GM12878 (cell line): ENCODE results near the gene SEMA7A. TPM values are rescaled to one million over a fixed set of nuclear protein-coding genes. Genes with fewer than 3 reads are reported as not detected.

Source experiments
- ATAC-seq: fragments of 200-7000 bp; cut with Tn5 transposase; 3 replicates; pipeline ENCODE4 v1.9.1; 2020; ENCODE audit warnings: mild to moderate bottlenecking, moderate library complexity
- BruUV-seq: library from RNA; stranded (reverse); fragments of 400-500 nt; replicated peaks from 2 replicates; lab custom pipeline; 2021; lab: Mats Ljungman, UMichigan
- CTCF ChIA-PET: fragments of 300-600 bp; sonication (Branson Sonifier 250); formaldehyde crosslinking; extraction: SDS; loops from one replicate; lab custom pipeline; 2021; ENCODE audit warnings: inconsistent platforms; lab: Yijun Ruan, JAX
- POLR2A ChIA-PET: fragments of 350-600 bp; formaldehyde crosslinking; extraction: SDS; loops from one replicate; lab custom pipeline; 2021; ENCODE audit warnings: inconsistent platforms; lab: Charles Lee
- RAD21 ChIA-PET: fragments of 300-600 bp; sonication (Branson Sonifier 250); formaldehyde crosslinking; loops from one replicate; lab custom pipeline; 2023; ENCODE audit warnings: antibody characterized with exemption; ENCODE audit not compliant: unreplicated experiment; lab: Charles Lee
- SMC1A ChIA-PET: fragments of 300-600 bp; sonication (Branson Sonifier 250); formaldehyde crosslinking; loops from one replicate; lab custom pipeline; 2023; ENCODE audit not compliant: unreplicated experiment, uncharacterized antibody; lab: Charles Lee
- DNase-seq: peaks from one replicate; pipeline ENCODE4 v3.0.0-alpha.2; 2011; ENCODE audit warnings: low read depth, low spot score
- FAIRE-seq: peaks from 3 replicates; lab custom pipeline; 2011; peaks lifted over from hg19 to GRCh38; lab: Jason Lieb, UNC
- H2AFZ ChIP-seq: 2 replicates; pipeline ENCODE4 v1.6.0; 2011; ENCODE audit warnings: low read depth, low read length, control low read depth; ENCODE audit not compliant: control insufficient read depth
- H3K27ac ChIP-seq: 2 replicates; pipeline ENCODE4 v1.5.1; 2011; ENCODE audit warnings: control low read depth; ENCODE audit not compliant: control insufficient read depth, insufficient read depth
- H3K27me3 ChIP-seq, 2 experiments: replicated peaks in 1 of 2; 2 replicates each; pipeline versions ENCODE4 v1.6.0 to v1.6.1; 2011; ENCODE audit warnings: low read length in 1 of 2; ENCODE audit not compliant: control insufficient read depth in 2 of 2, insufficient read depth in 2 of 2
- H3K36me3 ChIP-seq, 2 experiments: 2 replicates each; pipeline ENCODE4 v1.5.1; 2011; ENCODE audit warnings: low read length in 1 of 2; ENCODE audit not compliant: control insufficient read depth in 2 of 2, insufficient read depth in 2 of 2
- H3K4me1 ChIP-seq: 2 replicates; pipeline ENCODE4 v1.6.1; 2011; ENCODE audit warnings: mild to moderate bottlenecking, low read length, moderate library complexity, mixed read lengths; ENCODE audit not compliant: control insufficient read depth, insufficient read depth
- H3K4me2 ChIP-seq: 2 replicates; pipeline ENCODE4 v1.6.0; 2011; ENCODE audit warnings: control low read depth; ENCODE audit not compliant: control insufficient read depth, insufficient read depth
- H3K4me3 ChIP-seq: fragments of 200-600 bp; sonication (generic); 2 replicates; pipeline ENCODE4 v1.5.1; 2016
- H3K79me2 ChIP-seq: 2 replicates; pipeline ENCODE4 v1.6.0; 2011; ENCODE audit warnings: low read length; ENCODE audit not compliant: control insufficient read depth, insufficient read depth
- H3K9ac ChIP-seq: 2 replicates; pipeline ENCODE4 v1.8.0; 2011; ENCODE audit warnings: low read length, control low read depth, mixed read lengths; ENCODE audit not compliant: control insufficient read depth, insufficient read depth
- H3K9me3 ChIP-seq: replicated peaks from 3 replicates; pipeline ENCODE4 v1.5.1; 2011; ENCODE audit warnings: mild to moderate bottlenecking, low read length; ENCODE audit not compliant: control insufficient read depth, insufficient read depth
- H4K20me1 ChIP-seq: 2 replicates; pipeline ENCODE4 v1.6.0; 2011; ENCODE audit not compliant: control insufficient read depth, insufficient read depth
- BMI1 ChIP-seq: fragments of 450-650 bp; IDR thresholded peaks from 2 replicates; pipeline ENCODE4 v1.6.1; 2016; ENCODE audit warnings: mild to moderate bottlenecking, moderate library complexity, borderline replicate concordance
- BRCA1 ChIP-seq: IDR thresholded peaks from 2 replicates; pipeline ENCODE4 v1.6.1; 2011; ENCODE audit warnings: low read depth, low read length, improper control_type of control experiment
- IKZF1 ChIP-seq: fragments of 450-650 bp; conservative IDR thresholded peaks from 2 replicates; pipeline ENCODE4 v1.6.1; 2017; ENCODE audit warnings: antibody characterized with exemption, mild to moderate bottlenecking
- MYC ChIP-seq: IDR thresholded peaks from 2 replicates; pipeline ENCODE4 v1.6.1; 2011; ENCODE audit warnings: mild to moderate bottlenecking, low read length, moderate library complexity, inconsistent platforms; ENCODE audit not compliant: insufficient read depth, insufficient replicate concordance, insufficient read length, severe bottlenecking
- SMAD1 ChIP-seq: fragments of 450-650 bp; IDR thresholded peaks from 2 replicates; pipeline ENCODE4 v1.6.1; 2018; ENCODE audit warnings: mild to moderate bottlenecking, low read depth; ENCODE audit not compliant: partially characterized antibody
- SP1 ChIP-seq: IDR thresholded peaks from one replicate; pipeline ENCODE4 v1.6.1; 2011; ENCODE audit warnings: low read depth, low read length
- STAT3 ChIP-seq: IDR thresholded peaks from 2 replicates; pipeline ENCODE4 v1.6.1; 2011; ENCODE audit warnings: low read depth, low read length, improper control_type of control experiment
- ZNF207 ChIP-seq: fragments of 450-650 bp; IDR thresholded peaks from 2 replicates; pipeline ENCODE4 v1.6.1; 2014; ENCODE audit warnings: antibody characterized with exemption, mild to moderate bottlenecking, borderline replicate concordance
- ZNF217 ChIP-seq: fragments of 450-650 bp; IDR thresholded peaks from 2 replicates; pipeline ENCODE4 v1.6.1; 2017; ENCODE audit warnings: antibody characterized with exemption, mild to moderate bottlenecking
- ZZZ3 ChIP-seq: IDR thresholded peaks from 2 replicates; pipeline ENCODE4 v1.6.1; 2011; ENCODE audit warnings: low read depth; ENCODE audit not compliant: control insufficient read depth, insufficient read length
- WGBS: methylation state at CpG from one replicate; pipeline ENCODE4 v1.1.6; 2016; ENCODE audit warnings: low lambda C conversion rate; ENCODE audit not compliant: insufficient replicate concordance, insufficient coverage; ENCODE audit errors: missing lambda C conversion rate; 5-methylcytosine and 5-hydroxymethylcytosine counted together
- in situ Hi-C: fragments of 300-500 bp; cut with MboI; formaldehyde crosslinking; loops from 9 replicates; pipeline ENCODE4 v1.14.3; 2018; ENCODE audit warnings: mixed read lengths
- intact Hi-C: fragments of 100-400 bp; cut with micrococcal nuclease; formaldehyde crosslinking; loops from one replicate; pipeline ENCODE4 v1.14.2; 2022; ENCODE audit not compliant: unreplicated experiment
- polyA plus RNA-seq, 11 experiments: library from polyadenylated mRNA; depleted of rRNA in 4 of 11; unstranded in 6 of 11; stranded (reverse) in 5 of 11; fragments of >200 nt; fragmentation: Nextera tagmentation in 4 of 11; fragmentation: Illumina TruSeq in 1 of 11; extraction: Ambion mirVana in 4 of 11; extraction: Trizol in 1 of 11; gene quantifications; 1 replicate in 1 of 11; 2 replicates in 10 of 11; pipeline versions ENCODE4 v1.2.1 to v1.2.3, GENCODE V29; 2011 to 2016; ENCODE audit warnings: inconsistent platforms in 2 of 11, missing spikeins in 2 of 11, low read depth in 1 of 11
- total RNA-seq, 4 experiments: library from RNA; depleted of rRNA in 3 of 4; stranded (reverse); fragments of >200 nt in 3 of 4; fragmentation: Illumina TruSeq in 1 of 4; extraction: Trizol in 1 of 4; gene quantifications; 2 replicates each; pipeline versions ENCODE4 v1.2.1 to v1.2.3, GENCODE V29; 2013 to 2021
- TF ChIP-seq, protein P1 (sequence below): IDR thresholded peaks from 2 replicates; pipeline ENCODE4 v1.6.1; 2012; ENCODE audit warnings: low read depth, low read length, improper control_type of control experiment

Gene SEMA7A
- total and polyA plus RNA-seq, 10 of the 15 experiments (the other 5 are each of a cell fraction or from before 2014, with no cell fraction given): 0.08 to 112 (median 53.5) TPM

DNA sequence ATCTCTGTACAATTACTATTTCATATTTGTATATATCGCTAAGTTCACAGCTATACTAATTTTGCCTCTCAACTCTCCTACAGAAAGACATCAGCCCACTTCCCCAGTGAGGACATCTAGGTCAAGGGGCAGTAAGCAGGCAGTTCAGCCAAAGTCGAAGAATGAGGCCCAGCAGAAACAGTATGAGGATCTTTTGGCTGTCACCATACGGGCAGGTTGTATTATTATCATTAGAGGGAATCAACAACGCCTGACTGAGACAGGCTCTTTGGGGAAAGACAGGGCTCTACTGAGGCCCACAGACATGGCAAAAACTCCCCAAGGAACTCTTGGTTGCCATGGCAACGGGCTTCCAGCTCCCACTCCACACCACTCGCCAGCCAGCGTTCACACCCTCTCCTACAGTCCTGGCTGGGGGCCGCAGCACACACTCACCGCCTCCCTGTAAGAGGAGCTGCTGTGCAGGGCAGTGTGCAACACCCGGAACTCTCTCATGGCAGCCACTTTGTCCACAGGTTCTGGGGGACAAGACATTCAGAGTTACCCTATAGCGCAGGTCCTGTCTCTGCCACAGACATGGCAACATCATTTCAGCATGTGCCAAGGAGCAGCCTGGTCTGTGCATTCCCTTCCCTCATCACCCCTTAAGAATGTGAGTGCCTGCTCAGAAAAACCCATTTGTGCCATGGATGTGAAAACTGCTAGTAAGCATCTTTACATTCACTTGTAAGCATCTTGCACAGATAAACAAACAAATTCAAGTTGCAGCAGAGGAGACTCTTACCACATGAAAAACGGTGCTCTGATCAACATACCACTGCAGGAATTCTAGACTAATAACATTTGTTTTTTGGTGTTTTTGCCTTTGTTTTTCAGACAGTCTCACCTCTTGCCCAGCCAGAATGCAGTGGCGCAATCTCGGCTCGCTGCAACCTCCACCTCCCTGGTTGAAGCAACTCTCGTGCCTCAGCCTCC is 18.4 kb upstream of the SEMA7A start:
- peaks cover 21% of the 10 kb centered on the region for H3K4me1 ChIP-seq
- no peaks in the 10 kb centered on the region for H4K20me1 ChIP-seq
- ChIA-PET SMC1A (interaction anchor here (0.6 to 1.1 kb wide), 3 partner anchors 15 to 77 kb away, joined by 3 to 7 read pairs (median 4); no protein-coding TSS in a partner anchor), RAD21 (no interaction called here), CTCF (interaction anchor here (0.9 to 3.6 kb wide), 2 partner anchors 76 to 179 kb away, joined by 3 to 18 read pairs; no protein-coding TSS in a partner anchor), POLR2A (no interaction called here)
- no TSS peak for BruUV-seq
- 83% methylated on average over 16 of the region's 16 CpGs for WGBS
- no peak overlapping the region for H2AFZ ChIP-seq
- no peaks in the 10 kb centered on the region for H3K9me3 ChIP-seq
- peaks cover 35 to 63% of the 10 kb centered on the region in 2 experiments for H3K36me3 ChIP-seq
- intact Hi-C loops (no loop called here), in situ Hi-C loops (no loop called here)
- no peak overlapping the region for H3K4me3 ChIP-seq
- H3K4me2 ChIP-seq: no peak overlapping the region
- no peak for DNase-seq
- TF ChIP-seq ZZZ3: no peak
- peak; percentile 49; the same call in 1 of the 2 replicates for TF ChIP-seq BMI1
- no peak overlapping the region for H3K27ac ChIP-seq
- no peaks in the 10 kb centered on the region for H3K27me3 ChIP-seq
- H3K79me2 ChIP-seq: peaks cover 10% of the 10 kb centered on the region
- no peak overlapping the region for H3K9ac ChIP-seq
- FAIRE-seq: no peak
- no peak for ATAC-seq

DNA sequence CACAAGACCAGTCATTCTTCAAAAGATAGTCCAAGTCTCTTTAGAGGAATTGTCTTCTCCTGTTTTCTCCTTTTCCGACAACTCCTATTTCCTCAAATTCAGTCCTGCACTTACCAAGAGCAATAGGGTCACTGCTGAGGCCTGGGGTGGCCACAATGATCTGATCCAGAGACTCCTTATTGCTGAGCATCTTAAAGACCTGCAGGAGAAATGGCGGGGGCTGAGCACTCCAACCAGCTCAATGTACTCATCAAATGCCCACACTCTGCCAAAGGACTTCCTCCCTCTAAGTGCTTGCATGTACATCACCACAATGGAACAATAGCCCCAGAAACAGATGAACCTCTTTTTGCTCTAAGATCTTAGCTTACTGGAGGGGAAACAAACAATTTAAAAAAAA is 17.6 kb upstream of the SEMA7A start:
- Histone ChIP-seq H2AFZ (no peak overlapping the region), H3K9ac (no peak overlapping the region), H3K27ac (no peak overlapping the region), H3K27me3 (no peaks in the 10 kb centered on the region), H3K4me2 (no peak overlapping the region), H3K4me1 (peaks cover 21% of the 10 kb centered on the region), H3K9me3 (no peaks in the 10 kb centered on the region), H4K20me1 (no peaks in the 10 kb centered on the region), H3K4me3 (no peak overlapping the region), H3K79me2 (peaks cover 10% of the 10 kb centered on the region), H3K36me3 (peaks cover 35 to 60% of the 10 kb centered on the region in 2 experiments)
- DNase-seq (no peak), FAIRE-seq (no peak), ATAC-seq (no peak)
- WGBS: 95% methylated on average over 2 of the region's 2 CpGs
- TF ChIP-seq STAT3 (no peak), ZNF217 (no peak), ZNF207 (no peak), MYC (no peak), SP1 (no peak), SMAD1 (no peak), BRCA1 (no peak), IKZF1 (no peak)
- TF ChIP-seq, protein P1, sequence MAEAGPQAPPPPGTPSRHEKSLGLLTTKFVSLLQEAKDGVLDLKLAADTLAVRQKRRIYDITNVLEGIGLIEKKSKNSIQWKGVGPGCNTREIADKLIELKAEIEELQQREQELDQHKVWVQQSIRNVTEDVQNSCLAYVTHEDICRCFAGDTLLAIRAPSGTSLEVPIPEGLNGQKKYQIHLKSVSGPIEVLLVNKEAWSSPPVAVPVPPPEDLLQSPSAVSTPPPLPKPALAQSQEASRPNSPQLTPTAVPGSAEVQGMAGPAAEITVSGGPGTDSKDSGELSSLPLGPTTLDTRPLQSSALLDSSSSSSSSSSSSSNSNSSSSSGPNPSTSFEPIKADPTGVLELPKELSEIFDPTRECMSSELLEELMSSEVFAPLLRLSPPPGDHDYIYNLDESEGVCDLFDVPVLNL: no peak
- intact Hi-C loops: no loop called here
- ChIA-PET POLR2A (no interaction called here), CTCF (interaction anchor here (0.9 kb wide), 1 partner anchor 180 kb away, joined by 3 read pairs; no protein-coding TSS in a partner anchor), SMC1A (interaction anchor here (0.6 to 1.1 kb wide), 3 partner anchors 14 to 76 kb away, joined by 3 to 7 read pairs (median 4); no protein-coding TSS in a partner anchor), RAD21 (no interaction called here)
- no TSS peak for BruUV-seq
- in situ Hi-C loops: no loop called here
